Measurements from ENCODE around the gene NLK. TPM values are rescaled to one million over a fixed set of nuclear protein-coding genes. Genes with fewer than 3 reads are reported as not detected.

The NLK gene
- total RNA-seq, 1 experiment from 2014 or later = 40.3 TPM

- TF ChIP-seq PRDM15 (CRISPR knock-in tag; IDR thresholded peaks at IDR 0.05) = no peak
- TF ChIP-seq FOXP1 (CRISPR knock-in tag; IDR thresholded peaks at IDR 0.05; ENCODE audit: borderline replicate concordance) = no peak
- no peak for TF ChIP-seq NR3C1 (CRISPR knock-in tag; conservative IDR thresholded peaks at IDR 0.05; ENCODE audit: low read depth)
- TF ChIP-seq NFYB (CRISPR knock-in tag; conservative IDR thresholded peaks at IDR 0.05; ENCODE audit: low read depth) = no peak
- TF ChIP-seq USF2 (CRISPR knock-in tag; IDR thresholded peaks at IDR 0.05) = no peak
- no peak for TF ChIP-seq CREB1 (CRISPR knock-in tag; IDR thresholded peaks at IDR 0.05)
- no peak for TF ChIP-seq MYBL2 (CRISPR knock-in tag; IDR thresholded peaks at IDR 0.05)
- TF ChIP-seq EMX1 (CRISPR knock-in tag; IDR thresholded peaks at IDR 0.05) = no peak
- no peak for TF ChIP-seq GABPB1 (CRISPR knock-in tag; IDR thresholded peaks at IDR 0.05)
- no peak for TF ChIP-seq MAX (CRISPR knock-in tag; IDR thresholded peaks at IDR 0.05)
- TF ChIP-seq ZNF423 (CRISPR knock-in tag; IDR thresholded peaks at IDR 0.05) = no peak
- no peak for TF ChIP-seq ERG (CRISPR knock-in tag; IDR thresholded peaks at IDR 0.05)
- no peak for TF ChIP-seq PRRX2 (CRISPR knock-in tag; IDR thresholded peaks at IDR 0.05)
Measured at GRCh38 chr17:28078341-28079229, 36.1 kb downstream of the NLK start (continued).

GRCh38 chr17:28081467-28081866, 39.0 kb downstream of the NLK start:
- no peak overlapping the region for H3K4me3 Mint-ChIP-seq
- no peaks in the 10 kb centered on the region for H3K27me3 Mint-ChIP-seq (ENCODE audit: low read depth)
- H3K36me3 Mint-ChIP-seq = no peaks in the 10 kb centered on the region
- POLR2A ChIA-PET = no interaction called here
- CTCF ChIA-PET = interaction anchor here (0.6 to 1.3 kb wide), 2 partner anchors 8 to 276 kb away, joined by 3 to 4 read pairs; no protein-coding TSS in a partner anchor
- DNase-seq (ENCODE audit: low spot score) = no peak
- H3K27ac Mint-ChIP-seq = peak overlapping the region; percentile 67
- no peak for ATAC-seq
- peaks cover 45% of the 10 kb centered on the region for H3K4me1 Mint-ChIP-seq
- no peaks in the 10 kb centered on the region for H3K9me3 Mint-ChIP-seq
- TF ChIP-seq CREM (CRISPR knock-in tag; IDR thresholded peaks at IDR 0.05) (no peak), RELA (CRISPR knock-in tag; IDR thresholded peaks at IDR 0.05; ENCODE audit: borderline replicate concordance) (no peak), JAZF1 (CRISPR knock-in tag; IDR thresholded peaks at IDR 0.05) (no peak), CTCF (IDR thresholded peaks at IDR 0.05) (no peak), PRDM15 (CRISPR knock-in tag; IDR thresholded peaks at IDR 0.05) (no peak), IRF2 (CRISPR knock-in tag; IDR thresholded peaks at IDR 0.05; ENCODE audit: borderline replicate concordance, low read depth) (no peak), SMAD4 (CRISPR knock-in tag; IDR thresholded peaks at IDR 0.05) (no peak), ERG (CRISPR knock-in tag; IDR thresholded peaks at IDR 0.05) (no peak), ZNF416 (CRISPR knock-in tag; IDR thresholded peaks at IDR 0.05) (no peak), NFATC4 (CRISPR knock-in tag; IDR thresholded peaks at IDR 0.05) (no peak), ZSCAN18 (CRISPR knock-in tag; IDR thresholded peaks at IDR 0.05) (no peak)
